Diencephalon (tissue), 1 donor: ENCODE measurements around the gene PNPT1. TPM values are rescaled to one million over a fixed set of nuclear protein-coding genes. Genes with fewer than 3 reads are reported as not detected.

ENCODE experiments used
- total RNA-seq: library from RNA; depleted of rRNA; stranded (reverse); fragments of >200 nt; gene quantifications from one replicate; pipeline ENCODE4 v1.2.3, GENCODE V29; 2014

Gene PNPT1
- 33.7 TPM for total RNA-seq

GRCh38 chr2:55693181-55694125, at the start of gene PNPT1:
PNPT1 (minus strand) TSS chr2:55693844; CDS start chr2:55693823, 21 bp downstream.

GRCh38 chr2:55617175-55618024, 76.2 kb downstream of the PNPT1 start, which contains the start of gene PPP4R3B:
PPP4R3B (minus strand) TSS chr2:55617622; CDS start chr2:55617285, 337 bp downstream.

Other genes with a start within 250 kb of the PNPT1 start
- gene CFAP36, start 174.1 kb downstream of the PNPT1 start, total RNA-seq: 42.0 TPM
- gene PPP4R3B, start 76.2 kb downstream of the PNPT1 start, total RNA-seq: 114 TPM
- gene EFEMP1, start 229.9 kb upstream of the PNPT1 start, total RNA-seq: 16.6 TPM